OCI-LY7 (cell line): ENCODE measurements around the gene MLLT10. TPM values are rescaled to one million over a fixed set of nuclear protein-coding genes. Genes with fewer than 3 reads are reported as not detected.

Source experiments
- BruUV-seq: library from RNA; stranded (reverse); fragments of 400-500 nt; replicated peaks from 2 replicates; lab custom pipeline; 2021; lab: Mats Ljungman, UMichigan
- CTCF ChIA-PET: fragments of 300-600 bp; sonication (Branson Sonifier 250); formaldehyde crosslinking; loops from one replicate; lab custom pipeline; 2022; ENCODE audit warnings: antibody characterized with exemption; ENCODE audit not compliant: unreplicated experiment; lab: Charles Lee
- POLR2A ChIA-PET: fragments of 300-600 bp; sonication (Branson Sonifier 250); formaldehyde crosslinking; loops from one replicate; lab custom pipeline; 2022; ENCODE audit warnings: antibody characterized with exemption; lab: Charles Lee
- DNase-seq: peaks from one replicate; pipeline ENCODE4 v3.0.0-alpha.2; 2015; ENCODE audit warnings: low spot score
- H2AFZ ChIP-seq: fragments of 200-600 bp; sonication (generic), shearing (Covaris generic); 2 replicates; pipeline ENCODE4 v1.6.1; 2014; ENCODE audit warnings: mild to moderate bottlenecking, antibody characterized with exemption, low read length, moderate library complexity
- H3K27ac ChIP-seq: fragments of 200-600 bp; sonication (generic); 2 replicates; pipeline ENCODE4 v1.5.1; 2014; ENCODE audit warnings: mixed run types, low read depth, mild to moderate bottlenecking, moderate library complexity, low read length, inconsistent platforms; ENCODE audit not compliant: poor library complexity, severe bottlenecking
- H3K36me3 ChIP-seq: fragments of 200-600 bp; sonication (generic); 2 replicates; pipeline ENCODE4 v1.6.1; 2014; ENCODE audit warnings: mild to moderate bottlenecking, antibody characterized with exemption, low read length, moderate library complexity, mixed read lengths; ENCODE audit not compliant: insufficient read depth
- H3K4me1 ChIP-seq: fragments of 200-600 bp; sonication (generic); 2 replicates; pipeline ENCODE4 v1.5.1; 2014; ENCODE audit warnings: mild to moderate bottlenecking, low read length; ENCODE audit not compliant: insufficient read depth, poor library complexity, severe bottlenecking
- H3K4me2 ChIP-seq: fragments of 200-600 bp; sonication (generic); 2 replicates; pipeline ENCODE4 v1.6.1; 2014; ENCODE audit warnings: mild to moderate bottlenecking, low read length
- H3K4me3 ChIP-seq: fragments of 200-600 bp; sonication (generic); 2 replicates; pipeline ENCODE4 v1.5.1; 2014; ENCODE audit warnings: mild to moderate bottlenecking, low read depth, low read length; ENCODE audit not compliant: poor library complexity, severe bottlenecking
- H3K79me2 ChIP-seq: fragments of 200-600 bp; sonication (generic); 2 replicates; pipeline ENCODE4 v1.6.1; 2016; ENCODE audit warnings: low read depth, mild to moderate bottlenecking, low read length, moderate library complexity, mixed read lengths; ENCODE audit not compliant: insufficient read depth
- H3K9me2 ChIP-seq: fragments of 200-600 bp; sonication (generic); 2 replicates; pipeline ENCODE4 v1.6.1; 2016; ENCODE audit warnings: mild to moderate bottlenecking, low read length, mixed read lengths; ENCODE audit not compliant: insufficient read depth
- H3K9me3 ChIP-seq: fragments of 200-600 bp; sonication (generic); 2 replicates; pipeline ENCODE4 v1.6.1; 2014; ENCODE audit warnings: mild to moderate bottlenecking, mixed run types, low read length, mixed read lengths
- H4K20me1 ChIP-seq: fragments of 200-600 bp; sonication (generic); 2 replicates; pipeline ENCODE4 v1.6.1; 2014; ENCODE audit warnings: mild to moderate bottlenecking, antibody characterized with exemption, low read length, moderate library complexity, mixed read lengths; ENCODE audit not compliant: insufficient read depth
- EZH2phosphoT487 ChIP-seq: fragments of 200-600 bp; sonication (generic); IDR thresholded peaks from 2 replicates; pipeline ENCODE4 v1.6.1; 2018; ENCODE audit warnings: low read depth, borderline replicate concordance, mild to moderate bottlenecking, mixed run types, antibody characterized with exemption, low read length, moderate library complexity, mixed read lengths
- intact Hi-C: fragments of 100-400 bp; cut with micrococcal nuclease; formaldehyde crosslinking; loops from one replicate; pipeline ENCODE4 v1.10.0; 2022; ENCODE audit not compliant: unreplicated experiment
- total RNA-seq, 2 experiments: library from RNA; depleted of rRNA in 1 of 2; stranded (reverse); fragments of >200 nt in 1 of 2; shearing (Covaris generic) in 1 of 2; gene quantifications; 2 replicates each; pipeline ENCODE4 v1.2.3, GENCODE V29; 2014 to 2022
- TF ChIP-seq, protein P1 (sequence below): fragments of 200-600 bp; sonication (generic); conservative IDR thresholded peaks from 2 replicates; pipeline ENCODE4 v1.5.1; 2014; ENCODE audit warnings: mild to moderate bottlenecking, antibody characterized with exemption, low read length, moderate library complexity, mixed read lengths

The MLLT10 gene
- total RNA-seq, 2 experiments from 2014 or later = 68.4 to 74.0 TPM

DNA sequence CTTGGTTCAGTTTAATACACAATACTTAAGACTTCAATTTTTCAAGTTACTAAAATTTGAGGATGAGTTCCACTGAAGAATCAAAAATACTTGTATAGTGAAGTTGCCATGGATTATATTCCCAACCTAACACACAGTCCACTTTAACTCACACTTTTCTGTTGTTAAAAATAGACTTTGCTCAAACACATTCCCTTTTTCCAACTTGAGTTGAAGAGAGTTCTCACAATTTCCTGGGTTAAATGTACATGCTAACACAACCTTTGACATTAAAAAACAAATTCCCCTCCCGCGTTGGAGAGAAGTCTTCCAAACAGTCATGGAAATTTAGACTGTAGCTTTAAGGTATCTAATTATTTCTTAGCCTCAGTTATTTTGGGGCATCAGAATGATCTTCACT, 35.7 kb upstream of the MLLT10 start:
- TF ChIP-seq, protein P1, sequence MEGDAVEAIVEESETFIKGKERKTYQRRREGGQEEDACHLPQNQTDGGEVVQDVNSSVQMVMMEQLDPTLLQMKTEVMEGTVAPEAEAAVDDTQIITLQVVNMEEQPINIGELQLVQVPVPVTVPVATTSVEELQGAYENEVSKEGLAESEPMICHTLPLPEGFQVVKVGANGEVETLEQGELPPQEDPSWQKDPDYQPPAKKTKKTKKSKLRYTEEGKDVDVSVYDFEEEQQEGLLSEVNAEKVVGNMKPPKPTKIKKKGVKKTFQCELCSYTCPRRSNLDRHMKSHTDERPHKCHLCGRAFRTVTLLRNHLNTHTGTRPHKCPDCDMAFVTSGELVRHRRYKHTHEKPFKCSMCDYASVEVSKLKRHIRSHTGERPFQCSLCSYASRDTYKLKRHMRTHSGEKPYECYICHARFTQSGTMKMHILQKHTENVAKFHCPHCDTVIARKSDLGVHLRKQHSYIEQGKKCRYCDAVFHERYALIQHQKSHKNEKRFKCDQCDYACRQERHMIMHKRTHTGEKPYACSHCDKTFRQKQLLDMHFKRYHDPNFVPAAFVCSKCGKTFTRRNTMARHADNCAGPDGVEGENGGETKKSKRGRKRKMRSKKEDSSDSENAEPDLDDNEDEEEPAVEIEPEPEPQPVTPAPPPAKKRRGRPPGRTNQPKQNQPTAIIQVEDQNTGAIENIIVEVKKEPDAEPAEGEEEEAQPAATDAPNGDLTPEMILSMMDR = no peak
- TF ChIP-seq EZH2phosphoT487 = no peak
- Histone ChIP-seq H3K4me2 (no peak overlapping the region), H3K27ac (no peak overlapping the region), H3K9me2 (no peaks in the 10 kb centered on the region), H3K4me1 (peaks cover 13% of the 10 kb centered on the region), H3K79me2 (no peaks in the 10 kb centered on the region), H2AFZ (no peak overlapping the region), H3K9me3 (no peaks in the 10 kb centered on the region), H3K36me3 (no peaks in the 10 kb centered on the region), H4K20me1 (no peaks in the 10 kb centered on the region), H3K4me3 (no peak overlapping the region)
- BruUV-seq = no TSS peak
- intact Hi-C loops = loop anchor here (5.0 to 10.0 kb wide), 4 partner anchors 221 to 1489 kb away; no protein-coding TSS in a partner anchor
- ChIA-PET POLR2A (interaction anchor here (0.6 to 1.1 kb wide), 2 partner anchors 16 to 219 kb away, joined by 4 read pairs; no protein-coding TSS in a partner anchor), CTCF (no interaction called here)
- DNase-seq = no peak

DNA sequence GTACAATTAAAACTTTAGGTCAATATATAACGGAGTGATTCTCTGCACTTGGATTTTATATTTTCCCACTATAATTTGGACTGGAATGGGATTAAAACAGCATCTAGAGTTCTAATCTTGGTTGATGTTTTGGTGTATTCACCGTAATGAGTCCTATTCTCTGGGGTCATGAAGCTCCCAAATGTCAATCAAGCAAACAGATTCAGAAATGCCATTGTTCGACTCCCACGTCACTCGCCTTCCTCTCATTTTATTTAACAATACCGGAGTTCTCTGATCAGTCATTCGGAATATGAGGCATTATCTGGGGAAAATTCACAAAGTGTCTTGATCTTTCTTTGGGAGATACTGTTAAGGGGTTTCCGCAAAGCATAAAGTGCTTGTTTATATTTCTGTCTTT, 35.0 kb upstream of the MLLT10 start:
- DNase-seq = no peak
- TF ChIP-seq, protein P1 = no peak
- no peak for TF ChIP-seq EZH2phosphoT487
- no peaks in the 10 kb centered on the region for H3K79me2 ChIP-seq
- ChIA-PET POLR2A (no interaction called here), CTCF (no interaction called here)
- no TSS peak for BruUV-seq
- H3K4me2 ChIP-seq = no peak overlapping the region
- H3K9me3 ChIP-seq = no peaks in the 10 kb centered on the region
- H3K4me1 ChIP-seq = peaks cover 13% of the 10 kb centered on the region
- intact Hi-C loops = loop anchor here (5.0 to 10.0 kb wide), 4 partner anchors 222 to 1488 kb away; no protein-coding TSS in a partner anchor
- no peaks in the 10 kb centered on the region for H3K36me3 ChIP-seq
- no peak overlapping the region for H3K27ac ChIP-seq
- no peak overlapping the region for H2AFZ ChIP-seq
- no peaks in the 10 kb centered on the region for H3K9me2 ChIP-seq
- no peak overlapping the region for H3K4me3 ChIP-seq
- H4K20me1 ChIP-seq = no peaks in the 10 kb centered on the region

DNA sequence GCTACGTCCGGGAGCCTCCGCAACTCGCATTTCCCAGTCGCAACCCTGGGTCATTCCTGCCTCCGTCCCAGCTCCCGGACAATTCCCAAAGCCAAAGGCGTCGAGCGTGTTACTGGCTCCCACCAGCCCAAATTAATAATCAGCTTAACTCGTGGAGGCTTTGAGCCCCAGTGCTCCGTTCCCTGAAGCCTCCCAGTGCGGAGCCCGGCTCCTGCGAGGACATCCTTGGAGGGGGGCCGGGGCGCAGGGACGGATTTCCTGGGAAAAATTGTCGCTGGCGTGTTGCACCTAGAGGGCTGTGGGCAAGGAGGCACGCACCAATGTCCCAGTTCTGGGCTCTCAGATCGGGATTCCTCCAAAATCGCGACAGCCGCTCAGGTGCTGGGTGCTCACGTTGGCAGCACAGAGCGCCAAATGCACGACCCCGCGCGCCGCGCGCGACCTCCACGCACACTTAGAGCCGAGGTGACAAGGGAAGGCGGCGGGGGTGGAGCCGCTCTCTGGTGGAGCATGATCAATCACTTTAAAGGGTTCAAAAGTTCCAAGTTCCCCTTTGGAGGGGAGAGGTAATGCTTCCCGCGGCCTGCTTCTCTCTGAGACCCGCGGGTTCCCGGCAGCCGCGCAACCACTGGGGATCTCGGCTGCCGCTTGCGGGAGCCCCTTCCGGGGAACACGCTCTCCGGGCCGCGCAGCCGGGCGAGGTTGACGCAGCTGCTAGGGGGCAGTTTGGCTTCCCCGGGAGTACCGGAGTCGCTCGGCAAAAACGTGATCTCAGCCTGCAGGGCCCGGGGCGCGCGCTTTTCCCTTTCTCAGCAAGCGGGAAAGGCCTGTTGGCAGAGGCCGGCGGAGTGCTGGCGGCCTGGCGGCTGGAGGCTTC, 34.1 kb upstream of the MLLT10 start:
- Histone ChIP-seq H3K4me1 (peaks cover 13% of the 10 kb centered on the region), H3K4me3 (no peak overlapping the region), H3K27ac (no peak overlapping the region), H3K36me3 (no peaks in the 10 kb centered on the region), H3K79me2 (no peaks in the 10 kb centered on the region), H4K20me1 (no peaks in the 10 kb centered on the region), H3K4me2 (no peak overlapping the region), H2AFZ (no peak overlapping the region), H3K9me3 (no peaks in the 10 kb centered on the region), H3K9me2 (no peaks in the 10 kb centered on the region)
- TF ChIP-seq EZH2phosphoT487 = no peak
- TF ChIP-seq, protein P1 = no peak
- ChIA-PET CTCF (no interaction called here), POLR2A (no interaction called here)
- no peak for DNase-seq
- intact Hi-C loops = loop anchor here (5.0 to 10.0 kb wide), 4 partner anchors 223 to 1487 kb away; no protein-coding TSS in a partner anchor
- BruUV-seq = no TSS peak
